GM11168 (cell line): Measurements from ENCODE around the gene CNBD2.
"Not testable (repeated sequence)": the region's sequence is repeated elsewhere in the genome, so short reads cannot be mapped to it uniquely, and the experiment has no call there.

Experiments
- in situ Hi-C: fragments of 300-500 bp; cut with MboI; formaldehyde crosslinking; loops from one replicate; pipeline ENCODE4 v1.12.0; 2022; ENCODE audit warnings: low sequenced_read_pairs; ENCODE audit not compliant: unreplicated experiment

CNBD2 gene

DNA sequence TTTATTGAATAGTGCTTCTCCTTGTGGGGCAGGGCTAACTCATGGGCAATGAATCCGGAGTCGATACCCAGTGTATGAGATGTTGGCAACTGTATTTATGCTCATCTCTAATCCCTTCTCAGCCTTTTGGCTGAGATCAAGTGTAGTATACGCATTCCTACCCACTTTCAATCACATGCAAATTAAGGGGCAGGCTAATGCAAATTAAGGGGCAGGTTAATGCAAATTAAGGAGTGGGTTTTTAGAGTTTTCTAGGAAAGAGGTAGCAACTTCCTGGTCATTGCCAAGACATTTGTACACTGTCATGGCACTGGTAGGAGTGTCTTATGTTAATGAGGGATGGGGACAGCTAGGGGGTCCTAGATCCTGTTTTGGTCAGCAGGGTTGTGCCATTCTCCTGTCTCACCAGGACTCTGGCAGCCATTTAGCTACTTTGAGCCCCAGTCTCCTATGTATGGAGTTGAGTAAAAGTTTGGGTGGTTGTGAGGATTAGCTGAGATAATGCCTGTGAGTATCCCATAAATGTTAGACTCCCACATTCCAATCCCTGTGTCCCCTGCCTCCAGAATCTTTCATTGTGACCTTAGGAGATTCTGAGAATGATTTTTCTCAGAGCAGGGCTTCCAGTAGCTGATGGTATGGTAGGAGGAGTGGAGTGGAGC is at the start of gene CNBD2:
Gene CNBD2, plus strand, starts transcription at position 612 of the 662 bp plus-strand sequence. CDS start 173 bp downstream, outside the sequence.
- in situ Hi-C loops = no loop called here

- in situ Hi-C loops = no loop called here
Measured at GRCh38 chr20:35920523-35920922, 47.9 kb upstream of the CNBD2 start.

GRCh38 chr20:35929301-35929700 is 39.1 kb upstream of the CNBD2 start:
- in situ Hi-C loops = no loop called here

- in situ Hi-C loops = no loop called here
Measured at GRCh38 chr20:35934050-35934449, 34.3 kb upstream of the CNBD2 start.

- in situ Hi-C loops = no loop called here
Measured at GRCh38 chr20:35939264-35939663, 29.1 kb upstream of the CNBD2 start.

DNA sequence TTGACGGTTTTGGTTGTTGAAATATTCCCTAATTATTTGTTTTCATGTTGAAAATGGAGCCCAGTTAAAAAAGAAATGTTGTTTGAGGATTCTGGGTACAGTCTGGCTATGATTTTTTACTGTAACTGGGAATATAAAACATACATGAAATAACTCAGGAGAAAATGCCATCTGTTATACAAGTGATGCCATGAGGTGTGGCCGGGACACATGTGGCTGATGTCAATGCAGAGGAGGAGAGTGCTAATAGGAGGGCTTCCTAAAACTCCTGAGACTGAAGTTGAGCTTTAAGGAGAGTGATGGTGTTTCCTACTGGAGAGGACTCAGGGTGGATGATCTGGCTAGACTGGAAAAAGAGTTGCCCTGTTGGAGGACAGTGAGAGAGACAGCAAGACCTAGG is 26.8 kb upstream of the CNBD2 start:
- in situ Hi-C loops = no loop called here

DNA sequence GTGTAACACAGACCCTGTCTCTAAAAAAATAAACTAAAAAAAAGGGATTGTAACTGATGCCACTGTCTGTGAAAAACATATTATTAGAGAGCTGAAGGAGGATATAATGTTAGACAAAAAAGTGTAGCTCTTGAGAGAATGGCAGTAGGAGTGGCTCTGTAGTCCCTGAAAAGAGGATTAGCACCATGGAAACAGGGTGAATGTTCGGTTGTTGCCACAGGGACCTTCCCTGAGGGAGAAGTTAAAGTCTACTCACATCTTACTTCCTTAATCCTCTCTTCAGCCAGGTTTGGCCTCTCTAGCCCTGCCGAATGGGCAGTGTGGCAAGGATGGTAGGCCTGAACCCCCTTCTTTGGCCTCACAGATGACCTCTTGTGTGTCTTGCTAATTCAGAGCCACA is 26.1 kb upstream of the CNBD2 start:
- in situ Hi-C loops = no loop called here

- in situ Hi-C loops = no loop called here
Measured at GRCh38 chr20:35947489-35947888, 20.9 kb upstream of the CNBD2 start.

- in situ Hi-C loops = no loop called here
Measured at GRCh38 chr20:35947907-35948306, 20.5 kb upstream of the CNBD2 start.

GRCh38 chr20:35950093-35950492 is 18.3 kb upstream of the CNBD2 start:
- in situ Hi-C loops = no loop called here

DNA sequence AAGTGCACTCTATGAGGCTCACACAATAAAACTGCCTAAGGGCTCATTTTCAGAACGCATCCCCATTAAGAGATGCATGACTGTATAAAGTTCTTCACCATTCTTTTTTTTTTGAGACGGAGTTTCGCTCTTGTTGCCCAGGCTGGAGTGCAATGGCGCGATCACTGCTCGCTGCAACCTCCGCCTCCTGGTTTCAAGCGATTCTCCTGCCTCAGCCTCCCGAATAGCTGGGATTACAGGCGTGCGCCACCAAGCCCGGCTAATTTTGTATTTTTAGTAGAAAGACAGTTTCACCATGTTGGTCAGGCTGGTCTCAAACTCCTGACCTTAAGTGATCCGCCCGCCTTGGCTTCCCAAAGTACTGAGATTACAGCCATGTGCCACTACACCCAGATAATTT is 16.3 kb upstream of the CNBD2 start:
- in situ Hi-C loops = not testable (repeated sequence)

DNA sequence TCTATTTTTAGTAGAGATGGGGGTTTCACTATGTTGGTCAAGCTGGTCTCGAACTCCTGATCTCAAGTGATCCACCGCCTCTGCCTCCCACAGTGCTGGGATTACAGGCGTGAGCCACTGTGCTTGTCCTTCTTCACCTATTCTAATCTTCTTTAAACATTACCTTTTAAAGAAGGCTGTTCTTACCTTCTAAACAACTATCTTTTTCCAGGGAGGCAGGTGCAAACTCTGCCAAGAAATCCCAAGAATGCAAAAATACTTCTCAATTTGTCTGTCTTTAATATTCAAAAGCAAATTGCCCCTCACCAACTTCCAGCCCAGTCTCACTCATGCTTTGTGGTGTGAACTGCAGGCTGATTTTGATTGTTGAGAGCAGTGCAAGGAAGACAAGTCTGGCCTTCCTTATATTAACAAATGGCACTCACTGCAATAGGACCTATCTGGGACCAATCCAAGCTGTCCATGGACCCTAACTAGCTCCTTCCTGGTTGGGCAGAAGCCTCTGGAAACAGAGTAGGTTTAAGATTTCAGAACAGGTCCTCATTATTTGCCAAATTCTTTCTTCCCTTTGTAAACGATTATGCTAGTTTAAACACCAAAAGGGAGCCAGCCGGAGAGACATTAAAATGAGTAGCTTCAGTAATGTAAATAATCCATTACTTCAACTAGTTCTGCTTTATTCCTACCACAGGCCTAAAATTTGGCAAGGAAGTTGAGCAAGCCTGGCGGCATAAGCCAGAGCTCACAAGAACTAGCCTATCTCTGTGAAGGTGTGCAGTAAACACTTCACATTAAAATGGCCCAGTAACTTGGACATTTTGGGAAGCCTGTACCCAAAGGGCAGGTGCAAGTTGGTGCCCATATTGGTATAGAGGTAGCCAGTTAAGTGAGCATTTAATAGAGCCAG is 15.7 kb upstream of the CNBD2 start:
- in situ Hi-C loops = no loop called here

- in situ Hi-C loops = no loop called here
Measured at GRCh38 chr20:35953387-35954199, 14.8 kb upstream of the CNBD2 start.

- in situ Hi-C loops = no loop called here
Measured at GRCh38 chr20:35954200-35954906, 14.0 kb upstream of the CNBD2 start, which contains the start of gene SCAND1. Gene SCAND1, minus strand, starts transcription at chr20:35954502. Its CDS starts 218 bp downstream, at chr20:35954284.

DNA sequence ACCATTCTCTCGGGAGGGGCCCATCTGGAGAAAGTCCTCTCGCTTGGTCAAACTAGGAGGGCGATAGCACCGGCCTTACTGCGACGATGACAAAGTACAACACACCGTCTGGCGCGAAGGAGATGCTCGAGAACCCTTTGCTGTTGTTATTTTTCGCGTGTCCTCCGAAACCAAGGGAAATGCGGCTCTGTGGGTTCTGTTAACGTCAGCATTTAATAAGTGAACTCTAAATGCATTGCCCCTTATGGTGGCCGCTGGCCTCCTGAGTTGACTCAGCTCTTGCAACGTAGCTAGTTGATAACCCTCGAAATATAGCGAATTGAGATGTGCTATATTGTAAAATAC is 13.5 kb upstream of the CNBD2 start:
- in situ Hi-C loops = no loop called here

GRCh38 chr20:35956616-35957015 is 11.8 kb upstream of the CNBD2 start:
- in situ Hi-C loops = no loop called here

DNA sequence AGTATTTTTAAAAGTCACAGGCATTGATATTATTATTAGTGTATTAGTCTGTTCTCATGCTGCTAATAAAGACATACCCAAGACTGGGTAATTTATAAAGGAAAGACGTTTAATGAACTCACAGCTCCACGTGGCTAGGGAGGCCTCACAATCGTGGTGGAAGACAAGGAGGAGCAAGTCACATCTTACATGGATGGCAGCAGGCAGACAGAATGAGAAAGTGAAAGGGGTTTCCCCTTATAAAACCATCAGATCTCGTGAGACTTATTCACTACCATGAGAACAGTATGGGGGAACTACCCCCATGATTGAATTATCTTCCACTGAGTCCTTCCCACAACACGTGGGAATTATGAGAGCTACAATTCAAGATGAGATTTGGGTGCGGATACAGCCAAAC is 9.1 kb upstream of the CNBD2 start:
- in situ Hi-C loops = not testable (repeated sequence)

- in situ Hi-C loops = no loop called here
Measured at GRCh38 chr20:35963878-35964277, 4.5 kb upstream of the CNBD2 start.

DNA sequence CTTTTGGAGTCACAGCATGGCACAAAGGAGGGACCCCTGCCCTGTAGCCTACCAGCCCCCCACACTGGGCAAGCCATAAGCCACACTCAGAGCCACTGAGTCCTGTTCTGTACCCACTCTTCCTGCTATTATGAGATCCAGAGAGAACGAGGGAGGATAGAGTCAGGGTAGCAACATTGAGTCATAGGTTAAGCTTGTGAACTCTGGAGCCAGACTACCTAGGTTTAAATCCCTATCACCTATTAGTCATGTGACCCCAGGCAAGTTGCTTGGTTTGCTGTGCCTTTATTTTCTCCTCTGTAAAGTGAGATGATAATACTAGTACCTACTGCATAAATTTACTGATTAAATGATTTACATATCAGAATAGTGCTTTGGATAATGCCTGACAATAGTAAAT is 540 bp downstream of the CNBD2 start:
- in situ Hi-C loops = no loop called here

DNA sequence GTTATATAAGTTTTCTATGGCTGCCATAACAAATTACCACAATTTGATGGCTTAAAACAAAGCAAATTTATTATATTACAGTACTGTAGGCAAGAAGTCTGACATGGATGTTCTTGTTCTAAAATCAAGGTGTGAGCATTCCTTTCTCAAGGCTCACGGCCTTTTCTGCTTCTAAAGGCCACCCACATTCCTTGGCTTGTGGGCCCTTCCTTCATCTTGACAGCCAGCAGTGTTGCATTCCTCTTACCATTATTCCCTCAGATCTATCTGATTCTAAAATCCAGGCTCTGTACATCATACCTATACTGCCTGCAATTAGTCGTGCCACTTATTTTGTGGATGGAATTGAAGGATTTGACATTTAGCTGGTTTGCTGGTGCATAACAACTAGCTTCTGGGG is 3.6 kb downstream of the CNBD2 start:
- in situ Hi-C loops = no loop called here
